ENCODE measurements around the gene SLC7A7. TPM values are rescaled to one million over a fixed set of nuclear protein-coding genes. Genes with fewer than 3 reads are reported as not detected.

The SLC7A7 gene
- total RNA-seq, 6 donors from 2014 or later, result 55.0 to 120 (median 99.1) TPM

DNA sequence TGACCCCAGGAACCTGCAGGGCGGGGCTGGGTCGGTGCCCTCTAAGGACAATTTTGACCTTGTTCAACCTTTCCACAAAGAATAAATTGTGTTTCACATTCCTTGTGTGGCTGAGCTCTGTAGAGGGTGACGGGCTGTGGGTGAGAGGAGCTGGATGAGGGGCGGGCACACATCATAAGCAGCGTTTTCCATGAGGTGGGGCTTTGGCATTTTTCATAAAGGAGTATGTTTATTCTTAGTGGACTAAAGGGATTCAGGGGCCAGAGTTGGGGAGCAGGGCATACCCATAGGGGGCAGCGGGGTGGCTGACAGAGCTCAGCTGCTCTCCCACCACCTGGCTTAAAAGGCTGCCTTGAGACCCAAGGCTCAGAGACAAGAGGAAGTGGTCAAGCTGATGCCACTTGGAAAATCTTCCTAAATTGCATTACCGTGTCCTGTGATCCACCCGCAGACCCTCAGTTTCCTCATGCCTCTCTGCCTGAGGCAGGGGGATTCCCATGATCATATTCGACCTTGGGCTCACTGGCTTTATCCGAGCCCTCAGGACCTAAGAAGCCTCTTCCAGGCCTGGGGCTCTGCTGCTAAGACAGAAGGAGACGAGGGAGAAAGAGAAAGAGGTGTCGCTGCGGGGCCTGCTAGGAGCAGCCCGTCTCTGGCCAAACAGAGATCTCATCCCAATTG is 32.6 kb upstream of the SLC7A7 start:
- peak overlapping the region; percentile 72 to 82 (median 78) for H3K27ac ChIP-seq
- peak in 1 of 4 donors; percentile 6 for TF ChIP-seq POLR2A (IDR thresholded peaks at IDR 0.05)
- no peak for TF ChIP-seq POLR2AphosphoS5 (IDR thresholded peaks at IDR 0.05)
- H3K9me3 ChIP-seq, result no peaks in the 10 kb centered on the region
- DNase-seq (no peak), ATAC-seq (ENCODE audit: low FRiP score in 2 of 2) (no peak)
- no peaks in the 10 kb centered on the region for H3K27me3 ChIP-seq
- WGBS, 2 donors, result 35 to 55% methylated on average over 10 to 14 of the region's 14 CpGs
- peak overlapping the region in 1 of 4 donors; percentile 7 for H3K4me3 ChIP-seq
- peaks cover 21 to 47% (median 40%) of the 10 kb centered on the region in 4 donors for H3K4me1 ChIP-seq
- H3K36me3 ChIP-seq, result peaks cover 31 to 44% (median 35%) of the 10 kb centered on the region in 4 donors

GRCh38 chr14:22846811-22847307 is 31.6 kb upstream of the SLC7A7 start:
- Histone ChIP-seq H3K4me3 (no peak overlapping the region), H3K9me3 (no peaks in the 10 kb centered on the region), H3K4me1 (peaks cover 21 to 44% (median 37%) of the 10 kb centered on the region in 4 donors), H3K36me3 (peaks cover 36 to 54% (median 45%) of the 10 kb centered on the region in 4 donors), H3K27ac (peak overlapping the region; percentile 72 to 82 (median 78)), H3K27me3 (no peaks in the 10 kb centered on the region)
- no peak for TF ChIP-seq POLR2A (IDR thresholded peaks at IDR 0.05)
- no peak for TF ChIP-seq POLR2AphosphoS5 (IDR thresholded peaks at IDR 0.05)
- TF ChIP-seq EP300 (IDR thresholded peaks at IDR 0.05), result no peak
- TF ChIP-seq, protein P1, sequence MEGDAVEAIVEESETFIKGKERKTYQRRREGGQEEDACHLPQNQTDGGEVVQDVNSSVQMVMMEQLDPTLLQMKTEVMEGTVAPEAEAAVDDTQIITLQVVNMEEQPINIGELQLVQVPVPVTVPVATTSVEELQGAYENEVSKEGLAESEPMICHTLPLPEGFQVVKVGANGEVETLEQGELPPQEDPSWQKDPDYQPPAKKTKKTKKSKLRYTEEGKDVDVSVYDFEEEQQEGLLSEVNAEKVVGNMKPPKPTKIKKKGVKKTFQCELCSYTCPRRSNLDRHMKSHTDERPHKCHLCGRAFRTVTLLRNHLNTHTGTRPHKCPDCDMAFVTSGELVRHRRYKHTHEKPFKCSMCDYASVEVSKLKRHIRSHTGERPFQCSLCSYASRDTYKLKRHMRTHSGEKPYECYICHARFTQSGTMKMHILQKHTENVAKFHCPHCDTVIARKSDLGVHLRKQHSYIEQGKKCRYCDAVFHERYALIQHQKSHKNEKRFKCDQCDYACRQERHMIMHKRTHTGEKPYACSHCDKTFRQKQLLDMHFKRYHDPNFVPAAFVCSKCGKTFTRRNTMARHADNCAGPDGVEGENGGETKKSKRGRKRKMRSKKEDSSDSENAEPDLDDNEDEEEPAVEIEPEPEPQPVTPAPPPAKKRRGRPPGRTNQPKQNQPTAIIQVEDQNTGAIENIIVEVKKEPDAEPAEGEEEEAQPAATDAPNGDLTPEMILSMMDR (IDR thresholded peaks at IDR 0.05), result no peak
- DNase-seq (peak in 1 of 2 donors; percentile 63), ATAC-seq (ENCODE audit: low FRiP score in 2 of 2) (no peak)
- 69 to 86% methylated on average over 6 to 10 of the region's 11 CpGs for WGBS, 2 donors

GRCh38 chr14:22845821-22846625 is 30.8 kb upstream of the SLC7A7 start:
- Histone ChIP-seq H3K4me3 (no peak overlapping the region), H3K27ac (peak overlapping the region; percentile 72 to 82 (median 78)), H3K9me3 (no peaks in the 10 kb centered on the region), H3K27me3 (no peaks in the 10 kb centered on the region), H3K4me1 (peaks cover 21 to 39% (median 32%) of the 10 kb centered on the region in 4 donors), H3K36me3 (peaks cover 36 to 62% (median 51%) of the 10 kb centered on the region in 4 donors)
- TF ChIP-seq POLR2AphosphoS5 (IDR thresholded peaks at IDR 0.05) (no peak), POLR2A (IDR thresholded peaks at IDR 0.05) (no peak), EP300 (IDR thresholded peaks at IDR 0.05) (no peak)
- TF ChIP-seq, protein P1 (IDR thresholded peaks at IDR 0.05), result no peak
- 83 to 91% methylated on average over 8 to 25 of the region's 26 CpGs for WGBS, 2 donors
- peak in 1 of 2 donors; percentile 81 for DNase-seq
- ATAC-seq (ENCODE audit: low FRiP score in 2 of 2), result no peak

DNA sequence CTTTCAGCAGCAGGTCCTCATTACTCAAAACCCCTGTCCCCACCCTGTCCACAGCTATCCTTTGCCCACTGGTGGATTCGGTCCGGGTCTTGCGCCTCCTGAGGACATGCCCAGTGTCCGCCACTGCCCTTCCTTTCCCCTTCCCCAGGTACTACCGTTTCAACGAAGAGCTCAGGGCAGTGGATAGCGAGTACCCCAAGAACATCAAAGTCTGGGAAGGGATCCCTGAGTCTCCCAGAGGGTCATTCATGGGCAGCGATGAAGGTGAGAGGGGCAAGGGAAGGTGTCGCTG is 29.8 kb upstream of the SLC7A7 start:
- H3K27me3 ChIP-seq, result no peaks in the 10 kb centered on the region
- ATAC-seq (ENCODE audit: low FRiP score in 2 of 2) (no peak), DNase-seq (no peak)
- no peak overlapping the region for H3K4me3 ChIP-seq
- H3K36me3 ChIP-seq, result peaks cover 36 to 65% (median 51%) of the 10 kb centered on the region in 4 donors
- peak overlapping the region in 1 of 4 donors; percentile 7 for H3K27ac ChIP-seq
- no peaks in the 10 kb centered on the region for H3K9me3 ChIP-seq
- TF ChIP-seq POLR2AphosphoS5 (IDR thresholded peaks at IDR 0.05), result no peak
- no peak for TF ChIP-seq EP300 (IDR thresholded peaks at IDR 0.05)
- TF ChIP-seq, protein P1 (IDR thresholded peaks at IDR 0.05), result no peak
- no peak for TF ChIP-seq POLR2A (IDR thresholded peaks at IDR 0.05)
- peaks cover 21 to 36% (median 31%) of the 10 kb centered on the region in 4 donors for H3K4me1 ChIP-seq
- 89 to 94% methylated on average over 9 of the region's 9 CpGs for WGBS, 2 donors

All from upper lobe of left lung (tissue), 6 donors.